WTC11 (cell line): Measurements from ENCODE around the gene POU2F1.

Experiments used
- CBFB ChIP-seq: sonication (generic); formaldehyde crosslinking; IDR thresholded peaks from 2 replicates; pipeline ENCODE4 v1.8.1; 2022; ENCODE audit warnings: mild to moderate bottlenecking, low read depth, missing genetic modification reagents
- ETV6 ChIP-seq: sonication (generic); formaldehyde crosslinking; IDR thresholded peaks from 2 replicates; pipeline ENCODE4 v1.8.1; 2022; ENCODE audit warnings: mild to moderate bottlenecking, missing genetic modification reagents
- KAT7 ChIP-seq: sonication (generic); formaldehyde crosslinking; IDR thresholded peaks from 2 replicates; pipeline ENCODE4 v1.8.1; 2023; ENCODE audit warnings: missing genetic modification reagents, mild to moderate bottlenecking, borderline replicate concordance
- NFATC4 ChIP-seq: fragments of 250-450 bp; sonication (Bioruptor Pico); IDR thresholded peaks from 2 replicates; pipeline ENCODE4 v1.9.0; 2021; ENCODE audit warnings: mild to moderate bottlenecking
- NR1H2 ChIP-seq: sonication (generic); formaldehyde crosslinking; IDR thresholded peaks from 2 replicates; pipeline ENCODE4 v1.9.0; 2021; ENCODE audit warnings: mild to moderate bottlenecking, moderate library complexity, missing genetic modification reagents
- NR2C2 ChIP-seq: sonication (generic); formaldehyde crosslinking; IDR thresholded peaks from 2 replicates; pipeline ENCODE4 v1.8.0; 2022; ENCODE audit warnings: mild to moderate bottlenecking, missing genetic modification reagents
- SP1 ChIP-seq: sonication (generic); formaldehyde crosslinking; conservative IDR thresholded peaks from 2 replicates; pipeline ENCODE4 v1.8.1; 2022; ENCODE audit warnings: missing genetic modification reagents
- TP53 ChIP-seq: sonication (generic); formaldehyde crosslinking; IDR thresholded peaks from 2 replicates; pipeline ENCODE4 v1.8.1; 2023; ENCODE audit warnings: mild to moderate bottlenecking, missing genetic modification reagents
- ZNF416 ChIP-seq: fragments of 250-450 bp; sonication (Bioruptor Pico); IDR thresholded peaks from 2 replicates; pipeline ENCODE4 v1.9.0; 2021; ENCODE audit warnings: mild to moderate bottlenecking, inconsistent platforms
- TF ChIP-seq, protein P1 (sequence below): fragments of 200-600 bp; IDR thresholded peaks from 2 replicates; pipeline ENCODE4 v1.8.0; 2022; ENCODE audit warnings: antibody characterized with exemption
- TF ChIP-seq, protein P2 (sequence below): sonication (generic); formaldehyde crosslinking; IDR thresholded peaks from 2 replicates; pipeline ENCODE4 v1.8.0; 2022; ENCODE audit warnings: mild to moderate bottlenecking, missing genetic modification reagents
- TF ChIP-seq, protein P3 (sequence below): fragments of 250-450 bp; sonication (Bioruptor Pico); IDR thresholded peaks from 2 replicates; pipeline ENCODE4 v1.8.0; 2021; ENCODE audit warnings: mild to moderate bottlenecking
- TF ChIP-seq, protein P4 (sequence below): sonication (generic); formaldehyde crosslinking; conservative IDR thresholded peaks from 2 replicates; pipeline ENCODE4 v1.8.1; 2022; ENCODE audit warnings: mild to moderate bottlenecking, missing genetic modification reagents

DNA sequence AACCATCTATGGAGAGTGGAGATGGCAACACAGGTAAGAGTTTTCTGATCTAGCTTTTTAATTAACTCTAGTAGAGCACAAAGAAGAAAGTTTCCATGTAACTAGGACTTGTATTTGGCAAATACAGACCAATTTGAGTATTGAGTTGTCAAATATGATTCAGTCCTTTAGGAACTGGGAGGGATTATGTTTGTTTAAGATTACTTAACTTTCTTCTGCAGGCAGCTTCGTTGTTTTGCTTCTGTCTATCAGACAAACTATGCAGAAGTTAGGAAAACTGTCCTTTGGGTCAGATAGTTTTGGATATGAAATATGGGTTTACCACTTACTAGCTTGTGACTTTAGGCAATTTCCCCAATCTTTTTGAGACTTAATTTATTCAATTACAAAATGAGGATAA lies 111.8 kb downstream of the POU2F1 start:
- TF ChIP-seq, protein P1, sequence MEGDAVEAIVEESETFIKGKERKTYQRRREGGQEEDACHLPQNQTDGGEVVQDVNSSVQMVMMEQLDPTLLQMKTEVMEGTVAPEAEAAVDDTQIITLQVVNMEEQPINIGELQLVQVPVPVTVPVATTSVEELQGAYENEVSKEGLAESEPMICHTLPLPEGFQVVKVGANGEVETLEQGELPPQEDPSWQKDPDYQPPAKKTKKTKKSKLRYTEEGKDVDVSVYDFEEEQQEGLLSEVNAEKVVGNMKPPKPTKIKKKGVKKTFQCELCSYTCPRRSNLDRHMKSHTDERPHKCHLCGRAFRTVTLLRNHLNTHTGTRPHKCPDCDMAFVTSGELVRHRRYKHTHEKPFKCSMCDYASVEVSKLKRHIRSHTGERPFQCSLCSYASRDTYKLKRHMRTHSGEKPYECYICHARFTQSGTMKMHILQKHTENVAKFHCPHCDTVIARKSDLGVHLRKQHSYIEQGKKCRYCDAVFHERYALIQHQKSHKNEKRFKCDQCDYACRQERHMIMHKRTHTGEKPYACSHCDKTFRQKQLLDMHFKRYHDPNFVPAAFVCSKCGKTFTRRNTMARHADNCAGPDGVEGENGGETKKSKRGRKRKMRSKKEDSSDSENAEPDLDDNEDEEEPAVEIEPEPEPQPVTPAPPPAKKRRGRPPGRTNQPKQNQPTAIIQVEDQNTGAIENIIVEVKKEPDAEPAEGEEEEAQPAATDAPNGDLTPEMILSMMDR: no peak
- no peak for TF ChIP-seq ETV6 (CRISPR knock-in tag)
- TF ChIP-seq SP1 (CRISPR knock-in tag): no peak
- TF ChIP-seq NR2C2 (CRISPR knock-in tag): no peak
- no peak for TF ChIP-seq KAT7 (CRISPR knock-in tag)
- no peak for TF ChIP-seq ZNF416 (CRISPR knock-in tag)
- TF ChIP-seq, protein P2, sequence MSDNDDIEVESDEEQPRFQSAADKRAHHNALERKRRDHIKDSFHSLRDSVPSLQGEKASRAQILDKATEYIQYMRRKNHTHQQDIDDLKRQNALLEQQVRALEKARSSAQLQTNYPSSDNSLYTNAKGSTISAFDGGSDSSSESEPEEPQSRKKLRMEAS (CRISPR knock-in tag): no peak
- TF ChIP-seq CBFB (CRISPR knock-in tag): no peak
- TF ChIP-seq, protein P3, sequence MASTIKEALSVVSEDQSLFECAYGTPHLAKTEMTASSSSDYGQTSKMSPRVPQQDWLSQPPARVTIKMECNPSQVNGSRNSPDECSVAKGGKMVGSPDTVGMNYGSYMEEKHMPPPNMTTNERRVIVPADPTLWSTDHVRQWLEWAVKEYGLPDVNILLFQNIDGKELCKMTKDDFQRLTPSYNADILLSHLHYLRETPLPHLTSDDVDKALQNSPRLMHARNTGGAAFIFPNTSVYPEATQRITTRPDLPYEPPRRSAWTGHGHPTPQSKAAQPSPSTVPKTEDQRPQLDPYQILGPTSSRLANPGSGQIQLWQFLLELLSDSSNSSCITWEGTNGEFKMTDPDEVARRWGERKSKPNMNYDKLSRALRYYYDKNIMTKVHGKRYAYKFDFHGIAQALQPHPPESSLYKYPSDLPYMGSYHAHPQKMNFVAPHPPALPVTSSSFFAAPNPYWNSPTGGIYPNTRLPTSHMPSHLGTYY (CRISPR knock-in tag): no peak
- TF ChIP-seq, protein P4, sequence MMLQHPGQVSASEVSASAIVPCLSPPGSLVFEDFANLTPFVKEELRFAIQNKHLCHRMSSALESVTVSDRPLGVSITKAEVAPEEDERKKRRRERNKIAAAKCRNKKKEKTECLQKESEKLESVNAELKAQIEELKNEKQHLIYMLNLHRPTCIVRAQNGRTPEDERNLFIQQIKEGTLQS (CRISPR knock-in tag): no peak
- TF ChIP-seq NFATC4 (CRISPR knock-in tag): no peak
- TF ChIP-seq NR1H2: no peak
- no peak for TF ChIP-seq TP53
